HEK293 (cell line): ENCODE measurements around the gene PA2G4.

Experiments used
- BCL11B ChIP-seq: fragments of 450-650 bp; formaldehyde crosslinking; IDR thresholded peaks from 2 replicates; pipeline ENCODE4 v1.5.1; 2016; ENCODE audit warnings: low read depth, missing biosample characterization, missing genetic modification characterization
- GLI4 ChIP-seq: fragments of 450-650 bp; formaldehyde crosslinking; IDR thresholded peaks from 2 replicates; pipeline ENCODE4 v1.5.1; 2016; ENCODE audit warnings: missing biosample characterization, missing genetic modification characterization
- SP2 ChIP-seq: fragments of 450-650 bp; formaldehyde crosslinking; IDR thresholded peaks from 2 replicates; pipeline ENCODE4 v1.5.1; 2016; ENCODE audit warnings: missing biosample characterization, missing genetic modification characterization
- SP3 ChIP-seq: fragments of 450-650 bp; formaldehyde crosslinking; IDR thresholded peaks from 2 replicates; pipeline ENCODE4 v1.5.1; 2016; ENCODE audit warnings: missing biosample characterization, missing genetic modification characterization
- SP7 ChIP-seq: fragments of 450-650 bp; formaldehyde crosslinking; IDR thresholded peaks from 2 replicates; pipeline ENCODE4 v1.5.1; 2016; ENCODE audit warnings: missing biosample characterization, missing genetic modification characterization
- ZBTB20 ChIP-seq: fragments of 450-650 bp; formaldehyde crosslinking; IDR thresholded peaks from 2 replicates; pipeline ENCODE4 v1.5.1; 2016; ENCODE audit warnings: missing biosample characterization, missing genetic modification characterization
- ZBTB21 ChIP-seq: fragments of 450-650 bp; formaldehyde crosslinking; IDR thresholded peaks from 2 replicates; pipeline ENCODE4 v1.5.1; 2017; ENCODE audit warnings: missing biosample characterization, missing genetic modification characterization
- ZBTB8A ChIP-seq: fragments of 450-650 bp; formaldehyde crosslinking; IDR thresholded peaks from 2 replicates; pipeline ENCODE4 v1.5.1; 2016; ENCODE audit warnings: missing biosample characterization, missing genetic modification characterization
- ZEB2 ChIP-seq: fragments of 450-650 bp; formaldehyde crosslinking; IDR thresholded peaks from 2 replicates; pipeline ENCODE4 v1.5.1; 2016; ENCODE audit warnings: missing biosample characterization, missing genetic modification characterization
- ZNF138 ChIP-seq: fragments of 450-650 bp; formaldehyde crosslinking; IDR thresholded peaks from 2 replicates; pipeline ENCODE4 v1.5.1; 2016; ENCODE audit warnings: missing biosample characterization, missing genetic modification characterization, borderline replicate concordance
- ZNF157 ChIP-seq: fragments of 450-650 bp; formaldehyde crosslinking; IDR thresholded peaks from 2 replicates; pipeline ENCODE4 v1.5.1; 2016; ENCODE audit warnings: missing biosample characterization, missing genetic modification characterization
- ZNF16 ChIP-seq: fragments of 450-650 bp; formaldehyde crosslinking; IDR thresholded peaks from 2 replicates; pipeline ENCODE4 v1.5.1; 2016; ENCODE audit warnings: low read depth, missing biosample characterization, missing genetic modification characterization
- ZNF18 ChIP-seq: fragments of 450-650 bp; formaldehyde crosslinking; IDR thresholded peaks from 2 replicates; pipeline ENCODE4 v1.5.1; 2016; ENCODE audit warnings: missing biosample characterization, missing genetic modification characterization
- ZNF2 ChIP-seq: fragments of 450-650 bp; formaldehyde crosslinking; IDR thresholded peaks from 2 replicates; pipeline ENCODE4 v1.5.1; 2016; ENCODE audit warnings: missing biosample characterization, missing genetic modification characterization
- ZNF223 ChIP-seq: fragments of 450-650 bp; formaldehyde crosslinking; IDR thresholded peaks from 2 replicates; pipeline ENCODE4 v1.5.1; 2016; ENCODE audit warnings: missing biosample characterization, missing genetic modification characterization
- ZNF239 ChIP-seq: fragments of 450-650 bp; formaldehyde crosslinking; IDR thresholded peaks from 2 replicates; pipeline ENCODE4 v1.5.1; 2016; ENCODE audit warnings: missing biosample characterization, missing genetic modification characterization
- ZNF335 ChIP-seq: fragments of 450-650 bp; formaldehyde crosslinking; conservative IDR thresholded peaks from 2 replicates; pipeline ENCODE4 v1.5.1; 2016; ENCODE audit warnings: missing biosample characterization, missing genetic modification characterization
- ZNF362 ChIP-seq: fragments of 450-650 bp; formaldehyde crosslinking; IDR thresholded peaks from 2 replicates; pipeline ENCODE4 v1.5.1; 2016; ENCODE audit warnings: missing biosample characterization, missing genetic modification characterization
- ZNF366 ChIP-seq: fragments of 450-650 bp; formaldehyde crosslinking; conservative IDR thresholded peaks from 2 replicates; pipeline ENCODE4 v1.5.1; 2016; ENCODE audit warnings: missing biosample characterization, missing genetic modification characterization
- ZNF37A ChIP-seq: fragments of 450-650 bp; IDR thresholded peaks from 2 replicates; pipeline ENCODE4 v1.5.1; 2018; ENCODE audit warnings: missing biosample characterization, missing genetic modification characterization
- ZNF398 ChIP-seq: fragments of 450-650 bp; formaldehyde crosslinking; IDR thresholded peaks from 2 replicates; pipeline ENCODE4 v1.5.1; 2017; ENCODE audit warnings: missing biosample characterization, missing genetic modification characterization
- ZNF416 ChIP-seq: fragments of 450-650 bp; formaldehyde crosslinking; IDR thresholded peaks from 2 replicates; pipeline ENCODE4 v1.5.1; 2016; ENCODE audit warnings: missing biosample characterization, missing genetic modification characterization
- ZNF501 ChIP-seq: fragments of 450-650 bp; formaldehyde crosslinking; IDR thresholded peaks from 2 replicates; pipeline ENCODE4 v1.5.1; 2016; ENCODE audit warnings: missing biosample characterization, missing genetic modification characterization
- ZNF510 ChIP-seq: fragments of 450-650 bp; formaldehyde crosslinking; IDR thresholded peaks from 2 replicates; pipeline ENCODE4 v1.5.1; 2018; ENCODE audit warnings: mild to moderate bottlenecking, missing genetic modification characterization, missing biosample characterization; ENCODE audit not compliant: insufficient replicate concordance
- ZNF521 ChIP-seq: fragments of 450-650 bp; formaldehyde crosslinking; IDR thresholded peaks from 2 replicates; pipeline ENCODE4 v1.5.1; 2017; ENCODE audit warnings: missing biosample characterization, mild to moderate bottlenecking, missing genetic modification characterization
- ZNF600 ChIP-seq: fragments of 450-650 bp; formaldehyde crosslinking; IDR thresholded peaks from 2 replicates; pipeline ENCODE4 v1.5.1; 2016; ENCODE audit warnings: missing biosample characterization, missing genetic modification characterization
- ZNF629 ChIP-seq: fragments of 450-650 bp; formaldehyde crosslinking; IDR thresholded peaks from 2 replicates; pipeline ENCODE4 v1.5.1; 2017; ENCODE audit warnings: missing biosample characterization, missing genetic modification characterization
- ZNF707 ChIP-seq: fragments of 450-650 bp; formaldehyde crosslinking; IDR thresholded peaks from 2 replicates; pipeline ENCODE4 v1.5.1; 2016; ENCODE audit warnings: missing biosample characterization, missing genetic modification characterization
- ZNF747 ChIP-seq: fragments of 450-650 bp; formaldehyde crosslinking; IDR thresholded peaks from 2 replicates; pipeline ENCODE4 v1.5.1; 2016; ENCODE audit warnings: missing biosample characterization, missing genetic modification characterization
- ZNF791 ChIP-seq: fragments of 450-650 bp; formaldehyde crosslinking; IDR thresholded peaks from 2 replicates; pipeline ENCODE4 v1.5.1; 2016; ENCODE audit warnings: missing biosample characterization, missing genetic modification characterization
- TF ChIP-seq, protein P1 (sequence below): fragments of 450-650 bp; formaldehyde crosslinking; IDR thresholded peaks from 2 replicates; pipeline ENCODE4 v1.5.1; 2017; ENCODE audit warnings: missing biosample characterization, mild to moderate bottlenecking, missing genetic modification characterization, moderate library complexity
- TF ChIP-seq, protein P2 (sequence below): fragments of 450-650 bp; formaldehyde crosslinking; IDR thresholded peaks from 2 replicates; pipeline ENCODE4 v1.5.1; 2016; ENCODE audit warnings: missing biosample characterization, missing genetic modification characterization
- TF ChIP-seq, protein P3 (sequence below): fragments of 450-650 bp; formaldehyde crosslinking; IDR thresholded peaks from 2 replicates; pipeline ENCODE4 v1.5.1; 2016; ENCODE audit warnings: missing biosample characterization, missing genetic modification characterization

Gene PA2G4

GRCh38 chr12:56079723-56080555 is 24.4 kb upstream of the PA2G4 start, which contains the start of gene ERBB3 (continued):
- TF ChIP-seq, protein P1, sequence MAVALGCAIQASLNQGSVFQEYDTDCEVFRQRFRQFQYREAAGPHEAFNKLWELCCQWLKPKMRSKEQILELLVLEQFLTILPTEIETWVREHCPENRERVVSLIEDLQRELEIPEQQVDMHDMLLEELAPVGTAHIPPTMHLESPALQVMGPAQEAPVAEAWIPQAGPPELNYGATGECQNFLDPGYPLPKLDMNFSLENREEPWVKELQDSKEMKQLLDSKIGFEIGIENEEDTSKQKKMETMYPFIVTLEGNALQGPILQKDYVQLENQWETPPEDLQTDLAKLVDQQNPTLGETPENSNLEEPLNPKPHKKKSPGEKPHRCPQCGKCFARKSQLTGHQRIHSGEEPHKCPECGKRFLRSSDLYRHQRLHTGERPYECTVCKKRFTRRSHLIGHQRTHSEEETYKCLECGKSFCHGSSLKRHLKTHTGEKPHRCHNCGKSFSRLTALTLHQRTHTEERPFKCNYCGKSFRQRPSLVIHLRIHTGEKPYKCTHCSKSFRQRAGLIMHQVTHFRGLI (tag by site-specific recombination) = no peak; the same call in 1 of the 2 replicates
- TF ChIP-seq, protein P2, sequence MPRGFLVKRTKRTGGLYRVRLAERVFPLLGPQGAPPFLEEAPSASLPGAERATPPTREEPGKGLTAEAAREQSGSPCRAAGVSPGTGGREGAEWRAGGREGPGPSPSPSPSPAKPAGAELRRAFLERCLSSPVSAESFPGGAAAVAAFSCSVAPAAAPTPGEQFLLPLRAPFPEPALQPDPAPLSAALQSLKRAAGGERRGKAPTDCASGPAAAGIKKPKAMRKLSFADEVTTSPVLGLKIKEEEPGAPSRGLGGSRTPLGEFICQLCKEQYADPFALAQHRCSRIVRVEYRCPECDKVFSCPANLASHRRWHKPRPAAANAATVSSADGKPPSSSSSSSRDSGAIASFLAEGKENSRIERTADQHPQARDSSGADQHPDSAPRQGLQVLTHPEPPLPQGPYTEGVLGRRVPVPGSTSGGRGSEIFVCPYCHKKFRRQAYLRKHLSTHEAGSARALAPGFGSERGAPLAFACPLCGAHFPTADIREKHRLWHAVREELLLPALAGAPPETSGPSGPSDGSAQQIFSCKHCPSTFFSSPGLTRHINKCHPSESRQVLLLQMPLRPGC = peak; percentile 93
- TF ChIP-seq ZNF501 (tag by site-specific recombination) (peak; percentile 90), SP7 (tag by site-specific recombination) (peak; percentile 97), ZNF366 (tag by site-specific recombination) (peak; percentile 99), ZNF37A (no peak), SP3 (tag by site-specific recombination) (peak; percentile 96), ZNF223 (tag by site-specific recombination) (no peak), ZNF510 (tag by site-specific recombination) (no peak), ZNF18 (tag by site-specific recombination) (peak; percentile 47; the same call in 1 of the 2 replicates), GLI4 (tag by site-specific recombination) (peak; percentile 79; the same call in 1 of the 2 replicates), ZBTB21 (peak; percentile 76), BCL11B (tag by site-specific recombination) (peak; percentile 92), ZNF398 (tag by site-specific recombination) (peak; percentile 100), ZNF2 (tag by site-specific recombination) (peak; percentile 83), ZNF600 (tag by site-specific recombination) (peak; percentile 100), ZEB2 (peak; percentile 95), ZNF747 (tag by site-specific recombination) (no peak), SP2 (tag by site-specific recombination) (peak; percentile 83), ZNF138 (tag by site-specific recombination) (no peak), ZNF157 (tag by site-specific recombination) (no peak), ZNF362 (tag by site-specific recombination) (no peak), ZNF16 (tag by site-specific recombination) (no peak), ZNF791 (tag by site-specific recombination) (no peak), ZBTB20 (tag by site-specific recombination) (peak; percentile 69), ZNF239 (tag by site-specific recombination) (peak; percentile 63; the same call in 1 of the 2 replicates), ZNF707 (tag by site-specific recombination) (no peak), ZBTB8A (tag by site-specific recombination) (peak; percentile 79), ZNF521 (no peak), ZNF335 (peak; percentile 82), ZNF416 (tag by site-specific recombination) (no peak), ZNF629 (tag by site-specific recombination) (peak; percentile 84)
- TF ChIP-seq, protein P3, sequence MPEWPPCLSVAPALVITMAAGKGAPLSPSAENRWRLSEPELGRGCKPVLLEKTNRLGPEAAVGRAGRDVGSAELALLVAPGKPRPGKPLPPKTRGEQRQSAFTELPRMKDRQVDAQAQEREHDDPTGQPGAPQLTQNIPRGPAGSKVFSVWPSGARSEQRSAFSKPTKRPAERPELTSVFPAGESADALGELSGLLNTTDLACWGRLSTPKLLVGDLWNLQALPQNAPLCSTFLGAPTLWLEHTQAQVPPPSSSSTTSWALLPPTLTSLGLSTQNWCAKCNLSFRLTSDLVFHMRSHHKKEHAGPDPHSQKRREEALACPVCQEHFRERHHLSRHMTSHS (tag by site-specific recombination) = no peak
